Upper lobe of left lung (tissue), 4 donors: Measurements from ENCODE around the gene ASH1L.

Source experiments
- CTCF ChIP-seq, 6 experiments: fragments of 450-650 bp in 4 of 6; fragments of 200-600 bp in 2 of 6; sonication (generic) in 2 of 6; IDR thresholded peaks; one replicate each; pipeline ENCODE4 v1.5.1; 2016 to 2019; ENCODE audit warnings: antibody characterized with exemption in 6 of 6
- POLR2A ChIP-seq, 4 donors: fragments of 450-650 bp; IDR thresholded peaks; one replicate each; pipeline ENCODE4 v1.5.1; 2016 to 2017; ENCODE audit warnings: antibody characterized with exemption in 4 of 4, mild to moderate bottlenecking in 2 of 4
- POLR2AphosphoS5 ChIP-seq, 2 donors: sonication (generic); formaldehyde crosslinking; IDR thresholded peaks; one replicate each; pipeline ENCODE4 v1.5.1; 2017; ENCODE audit warnings: antibody characterized with exemption in 2 of 2

GRCh38 chr1:155522069-155522468 lies 40.5 kb downstream of the ASH1L start:
- TF ChIP-seq POLR2A (IDR thresholded peaks at IDR 0.05) (no peak), CTCF (IDR thresholded peaks at IDR 0.05) (no peak), POLR2AphosphoS5 (IDR thresholded peaks at IDR 0.05) (no peak)
